CMK (cell line): ENCODE results near the gene CLDN20.

ENCODE experiments used
- DNase-seq: peaks from one replicate; pipeline ENCODE4 v3.0.0-alpha.2; 2010; ENCODE audit warnings: low read depth

The CLDN20 gene

GRCh38 chr6:155245831-155246230 lies 18.0 kb upstream of the CLDN20 start:
- no peak for DNase-seq

- no peak for DNase-seq
Measured at GRCh38 chr6:155246825-155247224, 17.0 kb upstream of the CLDN20 start.

- no peak for DNase-seq
Measured at GRCh38 chr6:155247618-155248007, 16.2 kb upstream of the CLDN20 start.

GRCh38 chr6:155248008-155249001 lies 15.5 kb upstream of the CLDN20 start:
- DNase-seq = peak; percentile 12

- no peak for DNase-seq
Measured at GRCh38 chr6:155250701-155251381, 13.0 kb upstream of the CLDN20 start.

- DNase-seq = no peak
Measured at GRCh38 chr6:155252581-155252980, 11.2 kb upstream of the CLDN20 start.

GRCh38 chr6:155253337-155253736 lies 10.5 kb upstream of the CLDN20 start:
- DNase-seq = no peak

- no peak for DNase-seq
Measured at GRCh38 chr6:155254139-155254538, 9.7 kb upstream of the CLDN20 start.

- DNase-seq = no peak
Measured at GRCh38 chr6:155256122-155256795, 7.6 kb upstream of the CLDN20 start.

- no peak for DNase-seq
Measured at GRCh38 chr6:155257796-155258195, 6.0 kb upstream of the CLDN20 start.

GRCh38 chr6:155259204-155259603 lies 4.6 kb upstream of the CLDN20 start:
- no peak for DNase-seq

GRCh38 chr6:155259897-155260296 lies 3.9 kb upstream of the CLDN20 start:
- no peak for DNase-seq

GRCh38 chr6:155260686-155261085 lies 3.1 kb upstream of the CLDN20 start:
- no peak for DNase-seq

- DNase-seq = no peak
Measured at GRCh38 chr6:155261111-155261900, 2.5 kb upstream of the CLDN20 start.

GRCh38 chr6:155262655-155263054 lies 1.2 kb upstream of the CLDN20 start:
- no peak for DNase-seq

GRCh38 chr6:155264693-155265320 lies 994 bp downstream of the CLDN20 start:
- no peak for DNase-seq

GRCh38 chr6:155265843-155266535 lies 2.2 kb downstream of the CLDN20 start:
- DNase-seq = no peak

- no peak for DNase-seq
Measured at GRCh38 chr6:155267411-155267810, 3.6 kb downstream of the CLDN20 start.

GRCh38 chr6:155268088-155268867 lies 4.5 kb downstream of the CLDN20 start:
- peak; percentile 29 for DNase-seq

GRCh38 chr6:155269765-155270164 lies 6.0 kb downstream of the CLDN20 start:
- no peak for DNase-seq
